GM12874 (cell line): Measurements from ENCODE around the gene NDUFB8.

Experiments used
- TF ChIP-seq, protein P1 (sequence below): IDR thresholded peaks from 2 replicates; pipeline ENCODE4 v1.5.1; 2011; ENCODE audit warnings: low read depth, mild to moderate bottlenecking, control low read depth, low read length, moderate library complexity; ENCODE audit not compliant: insufficient read depth

The NDUFB8 gene

DNA sequence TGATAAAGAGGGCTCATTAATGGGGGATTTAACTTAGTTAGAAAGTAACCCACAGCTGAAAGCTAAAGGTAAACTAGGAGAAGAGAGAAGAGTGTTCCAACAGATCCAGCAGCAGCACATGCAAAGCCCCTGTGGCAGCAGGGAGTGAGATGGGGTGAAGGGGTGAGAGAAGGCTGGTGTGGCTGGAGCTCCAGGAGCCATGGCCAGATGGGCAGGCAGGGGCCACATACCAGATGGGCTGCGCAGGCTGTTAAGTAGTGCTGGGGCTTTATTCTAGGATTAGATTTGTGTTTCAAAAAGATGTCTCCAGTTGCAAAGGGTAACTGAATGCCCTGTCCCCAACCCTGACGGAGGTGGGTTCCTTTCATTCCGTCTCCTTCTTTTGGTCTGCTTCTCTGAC lies 39.2 kb upstream of the NDUFB8 start:
- TF ChIP-seq, protein P1, sequence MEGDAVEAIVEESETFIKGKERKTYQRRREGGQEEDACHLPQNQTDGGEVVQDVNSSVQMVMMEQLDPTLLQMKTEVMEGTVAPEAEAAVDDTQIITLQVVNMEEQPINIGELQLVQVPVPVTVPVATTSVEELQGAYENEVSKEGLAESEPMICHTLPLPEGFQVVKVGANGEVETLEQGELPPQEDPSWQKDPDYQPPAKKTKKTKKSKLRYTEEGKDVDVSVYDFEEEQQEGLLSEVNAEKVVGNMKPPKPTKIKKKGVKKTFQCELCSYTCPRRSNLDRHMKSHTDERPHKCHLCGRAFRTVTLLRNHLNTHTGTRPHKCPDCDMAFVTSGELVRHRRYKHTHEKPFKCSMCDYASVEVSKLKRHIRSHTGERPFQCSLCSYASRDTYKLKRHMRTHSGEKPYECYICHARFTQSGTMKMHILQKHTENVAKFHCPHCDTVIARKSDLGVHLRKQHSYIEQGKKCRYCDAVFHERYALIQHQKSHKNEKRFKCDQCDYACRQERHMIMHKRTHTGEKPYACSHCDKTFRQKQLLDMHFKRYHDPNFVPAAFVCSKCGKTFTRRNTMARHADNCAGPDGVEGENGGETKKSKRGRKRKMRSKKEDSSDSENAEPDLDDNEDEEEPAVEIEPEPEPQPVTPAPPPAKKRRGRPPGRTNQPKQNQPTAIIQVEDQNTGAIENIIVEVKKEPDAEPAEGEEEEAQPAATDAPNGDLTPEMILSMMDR, result no peak

DNA sequence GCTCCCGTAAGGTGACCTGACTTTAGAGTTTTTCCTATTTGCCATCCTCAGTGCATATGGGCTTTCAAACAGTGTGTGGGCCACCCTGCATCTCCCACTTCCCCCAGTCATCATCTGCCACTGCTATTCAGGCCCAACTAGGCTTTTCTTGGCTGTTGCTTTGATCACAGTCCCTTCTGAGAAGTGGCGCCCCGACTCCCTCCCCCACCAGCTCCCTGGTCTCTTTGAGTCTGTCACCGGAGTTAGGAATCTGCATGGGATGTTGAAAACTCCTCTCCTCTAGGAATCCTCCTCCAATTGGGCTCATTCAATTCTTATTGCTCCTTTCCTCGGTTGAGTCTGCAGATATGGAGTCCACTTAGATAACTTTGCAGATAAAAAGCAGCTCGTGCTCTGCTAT lies 38.2 kb upstream of the NDUFB8 start:
- TF ChIP-seq, protein P1, result no peak

DNA sequence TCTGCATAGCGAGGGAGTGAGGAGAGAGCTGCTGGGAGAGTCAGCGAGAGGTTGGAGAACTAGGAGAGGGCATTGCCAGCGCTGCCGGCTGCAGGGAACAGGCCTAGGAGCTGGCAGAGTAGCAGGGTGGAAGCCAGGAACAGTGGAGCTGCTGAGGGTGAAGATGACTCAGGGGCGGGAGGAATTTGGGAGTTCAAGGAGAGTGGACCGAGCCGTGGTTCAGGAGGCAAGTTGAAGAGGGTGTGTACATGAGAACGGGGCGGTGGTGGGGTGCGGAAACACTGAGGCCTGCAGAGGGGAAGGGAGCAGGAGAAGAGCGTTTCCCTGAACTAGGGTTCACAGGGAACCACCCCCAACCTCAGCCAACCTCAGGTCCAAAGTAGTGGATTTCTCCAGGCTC lies 37.6 kb upstream of the NDUFB8 start:
- TF ChIP-seq, protein P1, result no peak

DNA sequence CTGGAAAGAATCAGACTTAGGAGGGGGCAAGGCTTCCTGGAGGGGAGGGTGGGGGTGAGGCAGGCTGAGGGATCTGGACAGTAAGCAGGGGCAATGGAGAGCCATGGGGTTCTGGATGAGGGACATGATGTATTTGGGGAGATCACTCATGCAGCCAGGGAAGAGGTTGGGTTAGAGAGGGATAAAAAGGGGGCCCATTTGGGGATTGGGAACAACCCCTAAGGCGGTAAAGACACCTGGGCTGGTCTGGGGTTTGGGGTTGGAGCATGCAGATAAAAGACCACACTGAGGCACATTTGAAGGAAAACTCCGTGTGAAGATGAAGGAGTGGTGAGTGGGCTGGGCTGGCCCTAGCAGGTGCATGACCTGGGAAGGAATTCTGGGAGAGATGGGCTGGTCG lies 36.9 kb upstream of the NDUFB8 start:
- TF ChIP-seq, protein P1, result no peak

DNA sequence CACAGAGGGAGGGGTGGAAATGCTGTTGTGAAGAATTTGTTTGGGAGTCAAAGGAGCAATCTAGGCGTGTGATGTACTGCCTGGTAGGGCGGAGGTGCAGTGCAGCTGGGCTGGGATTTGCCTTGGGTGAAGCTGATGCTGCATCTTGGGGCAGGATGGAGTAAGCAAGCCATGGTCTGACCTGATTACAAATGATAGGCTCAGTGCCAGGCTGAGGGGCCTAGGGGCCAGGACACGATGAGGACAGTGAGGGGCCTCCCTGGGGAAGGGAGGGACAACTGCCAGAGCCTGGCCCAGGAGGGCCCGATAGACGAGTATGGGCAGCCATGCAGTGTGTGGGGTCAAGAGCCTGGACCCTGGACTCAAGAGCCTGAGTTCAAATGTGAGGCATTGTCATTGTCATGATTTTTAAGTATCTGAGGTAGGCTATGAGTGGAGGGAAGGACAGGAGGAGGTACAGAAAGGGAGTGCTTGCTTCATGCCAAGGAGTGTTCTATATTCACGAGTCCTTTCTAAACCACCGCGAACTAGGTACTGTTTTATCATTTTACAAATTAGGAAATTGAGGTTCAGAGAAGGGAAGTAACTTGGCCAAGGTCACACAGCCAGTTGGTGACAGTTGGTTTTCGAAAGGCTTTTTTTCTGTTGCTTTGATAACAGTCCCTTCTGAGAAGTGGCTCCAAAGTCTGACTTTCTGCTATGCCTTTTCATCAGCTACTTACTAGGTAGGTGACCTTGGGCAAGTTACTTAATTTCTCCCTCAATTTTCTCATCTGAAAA lies 35.7 kb upstream of the NDUFB8 start:
- TF ChIP-seq, protein P1, result no peak

DNA sequence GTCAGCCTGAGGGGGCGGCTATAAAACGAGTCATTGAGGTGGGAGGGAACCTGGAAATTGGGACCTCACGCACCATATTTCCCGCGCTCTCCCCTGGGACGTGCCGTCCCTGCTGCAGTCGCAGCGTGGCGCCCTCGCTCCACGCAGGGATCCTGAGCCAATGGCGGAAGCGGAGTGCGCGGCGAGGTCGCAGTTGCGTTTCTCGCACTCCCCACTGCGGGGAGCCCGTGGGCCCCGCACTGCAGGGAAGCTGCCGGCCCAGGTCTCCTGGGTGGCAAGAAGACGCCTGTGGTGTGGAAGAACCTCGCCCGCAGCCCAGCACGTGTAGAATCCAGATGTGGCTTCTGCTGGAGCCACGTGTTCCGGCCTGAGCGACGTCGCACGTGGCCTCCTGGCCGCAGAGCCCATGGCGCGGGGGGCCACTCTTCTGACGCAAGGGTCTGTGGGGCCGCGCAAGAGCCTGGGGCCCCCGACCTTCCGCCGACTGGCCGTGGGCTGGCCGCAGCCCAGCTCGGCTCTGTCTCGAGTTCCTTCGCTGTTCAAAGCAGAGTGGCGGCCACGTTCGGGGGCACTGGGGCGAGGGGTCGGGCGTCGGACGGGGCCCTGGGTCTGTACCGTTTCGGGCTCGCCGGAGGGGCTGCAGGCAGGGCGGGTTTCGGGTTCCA lies 32.5 kb upstream of the NDUFB8 start:
- TF ChIP-seq, protein P1, result peak; percentile 85

DNA sequence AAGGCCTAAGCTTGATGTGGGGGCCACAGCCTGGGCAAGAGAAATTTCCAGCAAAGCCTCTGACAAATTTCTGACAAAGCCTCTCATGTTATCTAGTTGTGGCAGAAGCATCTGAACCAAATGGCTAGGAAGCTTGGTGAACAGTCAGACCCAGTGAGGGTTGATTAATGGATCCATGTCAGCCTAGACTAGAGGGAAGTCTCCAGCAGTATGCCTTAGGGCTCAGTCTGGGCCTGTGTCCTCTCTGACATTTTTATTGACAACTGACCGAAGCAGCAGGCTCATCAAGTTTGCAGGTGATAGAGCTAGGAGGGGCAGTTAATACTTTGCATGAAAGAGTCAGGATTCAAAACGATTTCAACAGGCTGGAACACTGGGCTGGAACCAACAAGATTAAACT lies 31.3 kb upstream of the NDUFB8 start:
- TF ChIP-seq, protein P1, result no peak
